Spleen (tissue), 11 donors: ENCODE results near the gene UBASH3A. TPM values are rescaled to one million over a fixed set of nuclear protein-coding genes. Genes with fewer than 3 reads are reported as not detected.

Experiments
- DNase-seq: peaks from one replicate; pipeline ENCODE4 v3.0.0-alpha.2; 2020
- H3K27ac ChIP-seq, 8 donors: fragments of 200-600 bp; sonication (generic) in 7 of 8; 1 replicate in 4 of 8; 2 replicates in 4 of 8; pipeline versions ENCODE4 v1.5.0 to v1.8.0; 2016 to 2021; ENCODE audit warnings: inconsistent platforms in 4 of 8, mild to moderate bottlenecking in 4 of 8, moderate library complexity in 1 of 8
- H3K27me3 ChIP-seq, 7 donors: fragments of 200-600 bp; sonication (generic) in 6 of 7; replicated peaks in 1 of 7; 1 replicate in 4 of 7; 2 replicates in 3 of 7; pipeline versions ENCODE4 v1.5.0 to v1.8.0; 2016 to 2021; ENCODE audit warnings: inconsistent platforms in 3 of 7, mild to moderate bottlenecking in 1 of 7
- H3K36me3 ChIP-seq, 6 donors: fragments of 200-600 bp; sonication (generic) in 5 of 6; 1 replicate in 4 of 6; 2 replicates in 2 of 6; pipeline versions ENCODE4 v1.5.0 to v1.8.0; 2016 to 2021; ENCODE audit warnings: inconsistent platforms in 2 of 6
- H3K4me1 ChIP-seq, 6 donors: fragments of 200-600 bp; sonication (generic) in 5 of 6; 1 replicate in 3 of 6; 2 replicates in 3 of 6; pipeline versions ENCODE4 v1.5.0 to v1.8.0; 2016 to 2021; ENCODE audit warnings: inconsistent platforms in 3 of 6
- H3K4me3 ChIP-seq, 8 donors: fragments of 200-600 bp; sonication (generic) in 7 of 8; 1 replicate in 4 of 8; 2 replicates in 4 of 8; pipeline versions ENCODE4 v1.5.0 to v1.8.0; 2016 to 2021; ENCODE audit warnings: inconsistent platforms in 4 of 8, mild to moderate bottlenecking in 4 of 8, moderate library complexity in 2 of 8
- H3K9me3 ChIP-seq, 8 donors: fragments of 200-600 bp; sonication (generic) in 7 of 8; 1 replicate in 4 of 8; 2 replicates in 4 of 8; pipeline versions ENCODE4 v1.5.0 to v1.8.0; 2016 to 2021; ENCODE audit warnings: inconsistent platforms in 4 of 8
- POLR2A ChIP-seq, 3 donors: fragments of 450-650 bp; IDR thresholded peaks; one replicate each; pipeline ENCODE4 v1.5.1; 2017; ENCODE audit warnings: antibody characterized with exemption in 3 of 3, mild to moderate bottlenecking in 1 of 3
- POLR2AphosphoS5 ChIP-seq, 3 donors: sonication (generic); formaldehyde crosslinking; IDR thresholded peaks; one replicate each; pipeline ENCODE4 v1.5.1; 2017; ENCODE audit warnings: antibody characterized with exemption in 3 of 3
- WGBS, 5 donors: extraction: QIAGEN DNeasy Blood & Tissue Kit in 3 of 5; methylation state at CpG; one replicate each; pipeline versions ENCODE4 v1.1.5 to v1.1.7; 2013 to 2018; 5-methylcytosine and 5-hydroxymethylcytosine counted together
- intact Hi-C: fragments of 100-400 bp; cut with DNase I; formaldehyde crosslinking; loops from one replicate; pipeline ENCODE4 v1.15.0; 2023; ENCODE audit warnings: low total_unique reads
- polyA plus RNA-seq, 3 donors: library from polyadenylated mRNA; stranded (reverse); fragments of 200-250 nt; gene quantifications; one replicate each; pipeline ENCODE4 v1.2.1, GENCODE V29; 2013
- total RNA-seq, 7 donors: library from RNA; depleted of rRNA in 3 of 7; stranded (reverse); fragments of >200 nt in 3 of 7; fragmentation: NEBNext Ultra II Directional in 4 of 7; extraction: Animal tissue kit (Norgen Biotek cat#: 25700) in 4 of 7; gene quantifications; one replicate each; pipeline versions ENCODE4 v1.1.0 to v1.2.1, GENCODE V29; 2016 to 2021
- TF ChIP-seq, protein P1 (sequence below), 11 experiments: fragments of 200-600 bp in 7 of 11; fragments of 450-650 bp in 4 of 11; sonication (generic) in 4 of 11; IDR thresholded peaks in 8 of 11; conservative IDR thresholded peaks in 3 of 11; 1 replicate in 7 of 11; 2 replicates in 4 of 11; pipeline versions ENCODE4 v1.4.0 to v1.8.0; 2016 to 2021; ENCODE audit warnings: antibody characterized with exemption in 11 of 11, inconsistent platforms in 4 of 11, mild to moderate bottlenecking in 1 of 11
- donor health status: healthy with polysubstance abuse.
- donor health status: DM: no; HTN: no; CAD: no; lungs with moderate emphysema.
- donor health status: DM: no; HTN: no; CAD: no.
- donor health status: Bipolar disorder and iron deficiency.
- donor health status: healthy.
- donor health status: DM: no; HTN: no; CAD: no.
- donor health status: DM: yes; HTN: yes; CAD: no.

The UBASH3A gene
- total and polyA plus RNA-seq, 10 donors, result 2.6 to 16.3 (median 10.2) TPM

DNA sequence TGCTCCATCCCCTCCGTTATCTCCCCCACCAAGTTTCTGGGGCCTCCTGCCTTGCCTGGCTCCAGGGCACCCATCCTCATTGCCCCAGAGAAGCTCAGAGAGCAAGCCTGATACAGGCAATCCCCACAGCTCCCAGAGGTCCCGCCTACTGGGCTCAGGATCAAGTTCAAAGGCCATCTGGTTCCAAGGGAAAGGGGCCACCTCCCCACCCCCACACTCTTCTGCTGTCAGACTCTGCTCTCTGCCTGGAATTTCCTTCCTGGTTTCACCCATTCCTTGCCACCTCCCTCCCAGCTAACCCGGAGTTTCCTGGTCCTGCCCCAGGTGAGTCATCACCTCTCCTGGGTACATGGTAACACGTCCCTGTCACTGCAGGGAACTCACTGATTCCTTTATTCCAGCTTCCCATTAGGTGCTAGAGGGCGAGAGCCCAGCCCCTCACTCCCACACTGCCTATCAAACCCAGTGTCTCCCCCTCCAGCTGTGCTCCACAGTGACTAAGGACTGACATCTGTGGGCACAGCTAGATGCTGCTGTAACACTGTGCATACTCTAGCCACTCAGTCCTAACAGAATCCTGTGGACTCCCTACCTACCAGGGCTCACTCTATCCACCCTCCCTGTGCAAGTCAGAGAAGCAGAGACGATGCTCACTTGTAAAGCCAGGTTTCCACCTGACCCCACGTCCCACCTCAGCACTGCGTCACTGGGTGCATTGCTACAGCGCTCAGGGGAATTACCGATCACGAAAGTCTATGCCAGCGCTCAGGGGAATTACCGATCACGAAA, 70.5 kb downstream of the UBASH3A start:
- no peaks in the 10 kb centered on the region for H3K36me3 ChIP-seq
- intact Hi-C loops, result no loop called here
- H3K4me1 ChIP-seq, result peaks cover 0 to 3% (median 0%) of the 10 kb centered on the region in 6 donors
- H3K4me3 ChIP-seq, result no peak overlapping the region
- no peak overlapping the region for H3K27ac ChIP-seq
- WGBS, 5 donors, result 64 to 70% (median 67%) methylated on average over 13 to 14 of the region's 14 CpGs
- DNase-seq, result no peak
- H3K27me3 ChIP-seq, result peaks cover 0 to 27% (median 0%) of the 10 kb centered on the region in 7 donors
- TF ChIP-seq, protein P1, sequence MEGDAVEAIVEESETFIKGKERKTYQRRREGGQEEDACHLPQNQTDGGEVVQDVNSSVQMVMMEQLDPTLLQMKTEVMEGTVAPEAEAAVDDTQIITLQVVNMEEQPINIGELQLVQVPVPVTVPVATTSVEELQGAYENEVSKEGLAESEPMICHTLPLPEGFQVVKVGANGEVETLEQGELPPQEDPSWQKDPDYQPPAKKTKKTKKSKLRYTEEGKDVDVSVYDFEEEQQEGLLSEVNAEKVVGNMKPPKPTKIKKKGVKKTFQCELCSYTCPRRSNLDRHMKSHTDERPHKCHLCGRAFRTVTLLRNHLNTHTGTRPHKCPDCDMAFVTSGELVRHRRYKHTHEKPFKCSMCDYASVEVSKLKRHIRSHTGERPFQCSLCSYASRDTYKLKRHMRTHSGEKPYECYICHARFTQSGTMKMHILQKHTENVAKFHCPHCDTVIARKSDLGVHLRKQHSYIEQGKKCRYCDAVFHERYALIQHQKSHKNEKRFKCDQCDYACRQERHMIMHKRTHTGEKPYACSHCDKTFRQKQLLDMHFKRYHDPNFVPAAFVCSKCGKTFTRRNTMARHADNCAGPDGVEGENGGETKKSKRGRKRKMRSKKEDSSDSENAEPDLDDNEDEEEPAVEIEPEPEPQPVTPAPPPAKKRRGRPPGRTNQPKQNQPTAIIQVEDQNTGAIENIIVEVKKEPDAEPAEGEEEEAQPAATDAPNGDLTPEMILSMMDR (IDR thresholded peaks at IDR 0.05 in 8 of 11, conservative IDR thresholded peaks at IDR 0.05 in 3 of 11), result no peak
- TF ChIP-seq POLR2A (IDR thresholded peaks at IDR 0.05) (no peak), POLR2AphosphoS5 (IDR thresholded peaks at IDR 0.05) (no peak)
- no peaks in the 10 kb centered on the region for H3K9me3 ChIP-seq

DNA sequence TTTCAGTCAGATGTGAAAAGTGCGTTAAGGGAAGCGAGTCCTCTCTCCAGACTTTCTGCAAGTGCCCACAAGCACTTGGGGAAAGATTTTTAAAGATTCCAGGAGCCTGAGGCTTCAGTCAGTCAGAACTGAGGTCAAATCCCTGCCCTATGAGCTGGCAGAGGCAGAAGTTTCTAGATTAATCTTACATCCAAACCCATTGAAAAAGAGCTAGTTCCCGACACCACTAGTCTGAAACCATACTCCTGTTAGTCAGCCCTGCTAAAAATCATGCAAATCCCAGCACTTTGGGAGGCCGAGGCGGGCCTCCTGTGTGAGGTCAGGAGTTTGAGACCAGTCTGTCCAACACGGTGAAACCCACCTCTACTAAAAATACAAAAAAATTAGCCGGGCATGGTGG, 71.3 kb downstream of the UBASH3A start:
- no peak overlapping the region for H3K4me3 ChIP-seq
- TF ChIP-seq, protein P1 (IDR thresholded peaks at IDR 0.05 in 8 of 11, conservative IDR thresholded peaks at IDR 0.05 in 3 of 11), result no peak
- no peak for TF ChIP-seq POLR2AphosphoS5 (IDR thresholded peaks at IDR 0.05)
- TF ChIP-seq POLR2A (IDR thresholded peaks at IDR 0.05), result no peak
- no peaks in the 10 kb centered on the region for H3K36me3 ChIP-seq
- peaks cover 0 to 27% (median 0%) of the 10 kb centered on the region in 7 donors for H3K27me3 ChIP-seq
- H3K9me3 ChIP-seq, result no peaks in the 10 kb centered on the region
- intact Hi-C loops, result no loop called here
- no peak for DNase-seq
- 72 to 93% (median 84%) methylated on average over 7 of the region's 7 CpGs for WGBS, 5 donors
- no peak overlapping the region for H3K27ac ChIP-seq
- peaks cover 0 to 3% (median 0%) of the 10 kb centered on the region in 6 donors for H3K4me1 ChIP-seq

DNA sequence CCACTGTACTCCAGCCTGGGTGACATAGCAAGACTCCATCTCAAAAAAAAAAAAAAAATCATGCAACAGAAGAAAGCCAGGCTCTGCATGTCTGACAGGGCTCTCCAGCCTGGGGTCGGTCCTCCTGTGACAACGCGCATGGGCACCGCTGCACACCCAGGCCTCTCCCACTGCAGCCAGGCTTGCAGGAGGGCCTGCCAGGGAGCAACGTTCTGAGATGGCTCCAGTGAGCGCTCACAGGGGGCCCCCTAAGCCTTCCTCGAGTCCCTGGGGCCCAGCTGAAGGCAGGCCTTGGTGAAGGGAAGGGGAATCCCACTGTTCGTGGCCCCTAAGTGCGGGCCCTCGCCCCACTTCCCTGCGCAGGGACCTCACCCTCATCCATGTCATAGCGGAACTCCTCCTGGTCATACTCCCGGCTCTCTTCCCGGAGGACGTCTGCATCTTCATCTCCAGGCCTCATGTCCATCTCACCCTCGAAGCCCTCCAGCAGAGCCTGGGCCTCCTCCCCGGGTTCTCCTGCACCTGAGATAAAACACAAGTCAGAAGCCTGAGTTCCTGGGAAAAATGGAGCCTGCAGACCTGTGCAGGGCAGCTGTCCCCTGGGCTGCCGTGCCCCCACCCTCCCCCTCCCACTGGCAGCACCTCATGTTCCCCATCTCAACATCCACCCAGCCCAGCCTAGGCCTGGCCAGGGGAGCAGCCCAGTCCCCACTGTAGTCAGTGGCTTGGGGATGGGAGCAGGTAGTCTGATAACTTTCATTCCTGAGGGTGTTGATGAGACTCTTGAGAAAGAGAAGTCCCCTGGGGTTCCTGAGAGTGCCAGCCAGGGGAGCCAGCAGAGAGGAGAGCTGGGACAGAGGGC, 72.1 kb downstream of the UBASH3A start:
- Histone ChIP-seq H3K27me3 (peaks cover 0 to 24% (median 0%) of the 10 kb centered on the region in 7 donors), H3K4me1 (peaks cover 0 to 3% (median 0%) of the 10 kb centered on the region in 6 donors), H3K4me3 (no peak overlapping the region), H3K36me3 (no peaks in the 10 kb centered on the region), H3K9me3 (no peaks in the 10 kb centered on the region), H3K27ac (no peak overlapping the region)
- DNase-seq, result no peak
- 79 to 88% (median 85%) methylated on average over 16 to 18 of the region's 18 CpGs for WGBS, 5 donors
- intact Hi-C loops, result no loop called here
- no peak for TF ChIP-seq POLR2A (IDR thresholded peaks at IDR 0.05)
- no peak for TF ChIP-seq POLR2AphosphoS5 (IDR thresholded peaks at IDR 0.05)
- TF ChIP-seq, protein P1 (IDR thresholded peaks at IDR 0.05 in 8 of 11, conservative IDR thresholded peaks at IDR 0.05 in 3 of 11), result no peak
